ENCODE results near the gene SYT1. TPM values are rescaled to one million over a fixed set of nuclear protein-coding genes. Genes with fewer than 3 reads are reported as not detected.

SYT1 gene
- total RNA-seq, 2 experiments from 2014 or later: not detected

DNA sequence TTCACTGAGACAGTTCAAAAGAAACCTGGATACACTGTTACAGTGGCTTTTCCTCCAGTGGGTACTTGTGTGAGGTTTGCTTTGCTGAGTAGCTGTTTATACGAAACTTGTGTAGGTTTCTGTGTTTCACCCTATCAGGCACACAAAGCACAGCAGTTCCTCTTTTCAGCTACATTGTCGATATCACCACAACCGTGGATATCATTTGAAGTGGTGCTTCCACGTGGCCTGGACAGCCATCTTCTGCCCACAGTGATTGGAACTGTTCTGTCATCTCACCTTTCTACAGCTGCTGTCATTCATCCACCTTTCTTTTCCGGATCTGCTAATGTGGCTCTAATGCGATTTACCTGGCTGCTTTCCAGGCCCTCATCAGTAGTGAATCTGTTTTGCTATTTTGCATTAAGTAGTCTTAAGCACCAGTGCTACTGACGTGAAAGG lies 368.8 kb downstream of the SYT1 start:
- no peaks in the 10 kb centered on the region for H3K36me3 ChIP-seq (ENCODE audit: insufficient read depth, low read length)
- no peaks in the 10 kb centered on the region for H3K36me3 Mint-ChIP-seq (ENCODE audit: low read depth)
- TF ChIP-seq, protein P1, sequence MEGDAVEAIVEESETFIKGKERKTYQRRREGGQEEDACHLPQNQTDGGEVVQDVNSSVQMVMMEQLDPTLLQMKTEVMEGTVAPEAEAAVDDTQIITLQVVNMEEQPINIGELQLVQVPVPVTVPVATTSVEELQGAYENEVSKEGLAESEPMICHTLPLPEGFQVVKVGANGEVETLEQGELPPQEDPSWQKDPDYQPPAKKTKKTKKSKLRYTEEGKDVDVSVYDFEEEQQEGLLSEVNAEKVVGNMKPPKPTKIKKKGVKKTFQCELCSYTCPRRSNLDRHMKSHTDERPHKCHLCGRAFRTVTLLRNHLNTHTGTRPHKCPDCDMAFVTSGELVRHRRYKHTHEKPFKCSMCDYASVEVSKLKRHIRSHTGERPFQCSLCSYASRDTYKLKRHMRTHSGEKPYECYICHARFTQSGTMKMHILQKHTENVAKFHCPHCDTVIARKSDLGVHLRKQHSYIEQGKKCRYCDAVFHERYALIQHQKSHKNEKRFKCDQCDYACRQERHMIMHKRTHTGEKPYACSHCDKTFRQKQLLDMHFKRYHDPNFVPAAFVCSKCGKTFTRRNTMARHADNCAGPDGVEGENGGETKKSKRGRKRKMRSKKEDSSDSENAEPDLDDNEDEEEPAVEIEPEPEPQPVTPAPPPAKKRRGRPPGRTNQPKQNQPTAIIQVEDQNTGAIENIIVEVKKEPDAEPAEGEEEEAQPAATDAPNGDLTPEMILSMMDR (IDR thresholded peaks at IDR 0.05): no peak
- no peak overlapping the region for H3K27ac ChIP-seq (ENCODE audit: low read depth in 1 of 2, low read length in 2 of 2)
- POLR2A ChIA-PET: no interaction called here
- H3K4me3 ChIP-seq (ENCODE audit: low read length): no peak overlapping the region
- CTCF ChIA-PET: no interaction called here
- H3K27me3 ChIP-seq (ENCODE audit: control insufficient read depth in 1 of 2, insufficient read depth in 2 of 2, low read length in 2 of 2): no peaks in the 10 kb centered on the region
- peaks cover 0 to 6% of the 10 kb centered on the region in 2 experiments for H3K9me3 ChIP-seq (ENCODE audit: control insufficient read depth in 1 of 2, insufficient read depth in 1 of 2, low read length in 2 of 2)
- ATAC-seq (ENCODE audit: poor library complexity) (no peak), DNase-seq (no peak)
- no peaks in the 10 kb centered on the region for H3K27me3 Mint-ChIP-seq
- no peak overlapping the region for H3K4me3 Mint-ChIP-seq
- H3K27ac Mint-ChIP-seq: no peak overlapping the region
- no peaks in the 10 kb centered on the region for H3K4me1 Mint-ChIP-seq (ENCODE audit: low read depth)
- H3K9me3 Mint-ChIP-seq: no peaks in the 10 kb centered on the region
- intact Hi-C loops (cut with DNase I, micrococcal nuclease): no loop called here
- H3K4me1 ChIP-seq (ENCODE audit: insufficient read depth, low read length): no peaks in the 10 kb centered on the region

DNA sequence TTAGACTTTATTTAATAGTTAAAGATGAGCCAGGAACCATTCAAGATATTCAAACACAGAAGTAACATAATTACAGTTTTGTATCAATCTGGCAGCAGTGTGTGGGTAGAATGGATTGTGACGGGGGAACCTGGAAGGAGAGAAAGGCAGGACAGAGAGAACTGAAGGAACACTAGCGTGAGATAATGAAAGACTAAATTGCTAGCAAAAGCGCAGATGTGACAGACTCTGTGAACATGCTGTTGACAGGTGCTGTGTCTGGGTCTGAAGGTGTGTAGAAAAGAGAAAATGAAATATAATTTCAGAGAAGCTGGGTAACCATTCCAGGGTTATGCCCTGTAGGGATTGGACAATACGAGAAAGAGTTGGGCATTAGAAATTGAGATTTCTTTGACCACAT lies 372.3 kb downstream of the SYT1 start:
- H3K27ac ChIP-seq (ENCODE audit: low read depth in 1 of 2, low read length in 2 of 2): no peak overlapping the region
- H3K9me3 Mint-ChIP-seq: no peaks in the 10 kb centered on the region
- H3K4me3 ChIP-seq (ENCODE audit: low read length): no peak overlapping the region
- H3K27me3 Mint-ChIP-seq: no peaks in the 10 kb centered on the region
- ChIA-PET POLR2A (no interaction called here), CTCF (no interaction called here)
- intact Hi-C loops (cut with DNase I, micrococcal nuclease): no loop called here
- no peak overlapping the region for H3K4me3 Mint-ChIP-seq
- ATAC-seq (ENCODE audit: poor library complexity) (no peak), DNase-seq (no peak)
- no peaks in the 10 kb centered on the region for H3K9me3 ChIP-seq (ENCODE audit: control insufficient read depth in 1 of 2, insufficient read depth in 1 of 2, low read length in 2 of 2)
- TF ChIP-seq, protein P1 (IDR thresholded peaks at IDR 0.05): no peak
- H3K36me3 Mint-ChIP-seq (ENCODE audit: low read depth): no peaks in the 10 kb centered on the region
- no peaks in the 10 kb centered on the region for H3K27me3 ChIP-seq (ENCODE audit: control insufficient read depth in 1 of 2, insufficient read depth in 2 of 2, low read length in 2 of 2)
- H3K4me1 ChIP-seq (ENCODE audit: insufficient read depth, low read length): no peaks in the 10 kb centered on the region
- no peaks in the 10 kb centered on the region for H3K4me1 Mint-ChIP-seq (ENCODE audit: low read depth)
- no peak overlapping the region for H3K27ac Mint-ChIP-seq
- H3K36me3 ChIP-seq (ENCODE audit: insufficient read depth, low read length): no peaks in the 10 kb centered on the region

GRCh38 chr12:79238246-79238645 lies 373.7 kb downstream of the SYT1 start:
- H3K27ac Mint-ChIP-seq: no peak overlapping the region
- H3K4me1 Mint-ChIP-seq (ENCODE audit: low read depth): no peaks in the 10 kb centered on the region
- intact Hi-C loops (cut with DNase I, micrococcal nuclease): no loop called here

More at GRCh38 chr12:79238246-79238645, 373.7 kb downstream of the SYT1 start:
- CTCF ChIA-PET: no interaction called here
- H3K27me3 ChIP-seq (ENCODE audit: control insufficient read depth in 1 of 2, insufficient read depth in 2 of 2, low read length in 2 of 2): no peaks in the 10 kb centered on the region
- H3K9me3 ChIP-seq (ENCODE audit: control insufficient read depth in 1 of 2, insufficient read depth in 1 of 2, low read length in 2 of 2): no peaks in the 10 kb centered on the region
- no peak overlapping the region for H3K4me3 ChIP-seq (ENCODE audit: low read length)
- H3K27ac ChIP-seq (ENCODE audit: low read depth in 1 of 2, low read length in 2 of 2): no peak overlapping the region
- Mint-ChIP-seq H3K27me3 (no peaks in the 10 kb centered on the region), H3K36me3 (ENCODE audit: low read depth) (no peaks in the 10 kb centered on the region), H3K9me3 (no peaks in the 10 kb centered on the region), H3K4me3 (no peak overlapping the region)
- TF ChIP-seq, protein P1 (IDR thresholded peaks at IDR 0.05): no peak
- no peak for DNase-seq
- H3K4me1 ChIP-seq (ENCODE audit: insufficient read depth, low read length): no peaks in the 10 kb centered on the region
- ATAC-seq (ENCODE audit: poor library complexity): no peak
- POLR2A ChIA-PET: no interaction called here
- no peaks in the 10 kb centered on the region for H3K36me3 ChIP-seq (ENCODE audit: insufficient read depth, low read length)
